ENCODE measurements around the gene MLLT10.

DNA sequence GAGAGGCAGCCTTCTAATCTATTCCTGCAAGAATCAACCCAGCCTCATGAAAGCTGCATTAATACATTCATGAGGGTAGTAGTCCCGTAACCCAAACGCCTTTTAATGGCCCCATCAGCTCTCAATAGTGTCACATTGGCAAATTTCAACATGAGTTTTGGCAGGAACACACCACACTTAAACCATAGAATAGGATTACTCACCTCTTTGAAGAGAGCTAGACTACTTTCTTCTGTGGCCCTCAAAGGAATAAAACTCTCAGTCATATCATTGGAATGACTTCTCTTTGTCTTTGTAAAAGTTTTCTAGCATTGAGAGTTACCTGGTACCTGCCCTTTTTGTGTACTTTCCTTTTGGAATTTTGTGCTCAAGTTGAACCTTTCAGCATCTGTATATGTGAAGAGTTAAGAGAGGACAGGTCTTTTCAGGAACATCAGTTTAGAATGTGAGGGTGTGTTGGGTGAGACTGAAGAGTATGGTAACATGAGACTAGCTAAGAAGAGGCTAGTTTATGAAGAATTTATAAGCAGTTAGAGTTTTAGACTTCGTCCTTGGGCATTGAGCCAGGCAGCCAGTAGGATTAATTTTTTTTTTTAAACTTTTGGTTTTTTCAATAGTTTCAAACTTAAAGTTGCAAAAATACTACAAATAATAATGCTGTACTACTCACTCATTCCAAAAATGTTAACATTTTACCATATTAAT, 92.6 kb downstream of the MLLT10 start:
- TF ChIP-seq TAF1 (IDR thresholded peaks at IDR 0.05; ENCODE audit: low read depth, low read length) (no peak), EP300 (IDR thresholded peaks at IDR 0.05; ENCODE audit: borderline replicate concordance in 1 of 2, low read depth in 2 of 2, low read length in 2 of 2) (no peak), POLR2A (IDR thresholded peaks at IDR 0.05; ENCODE audit: control extremely low read depth in 1 of 2, low read depth in 2 of 2, low read length in 2 of 2) (no peak)
